Nephron (organoid): ENCODE measurements around the gene WDR93.

Experiments used
- H3K27ac Mint-ChIP-seq, 3 experiments: 2 replicates each; pipeline ENCODE4 v1.8.0; 2020; ENCODE audit warnings: mixed read lengths in 3 of 3, mild to moderate bottlenecking in 2 of 3, moderate library complexity in 1 of 3
- H3K27me3 Mint-ChIP-seq: 2 replicates; pipeline ENCODE4 v1.8.0; 2021; ENCODE audit warnings: low read depth, mild to moderate bottlenecking, moderate library complexity, mixed read lengths
- H3K36me3 Mint-ChIP-seq: 2 replicates; pipeline ENCODE4 v1.8.0; 2020; ENCODE audit warnings: low read depth, mixed read lengths
- H3K4me1 Mint-ChIP-seq: 2 replicates; pipeline ENCODE4 v1.8.0; 2020; ENCODE audit warnings: mixed read lengths
- H3K4me3 Mint-ChIP-seq, 3 experiments: 2 replicates each; pipeline ENCODE4 v1.8.0; 2020; ENCODE audit warnings: mild to moderate bottlenecking in 3 of 3, mixed read lengths in 3 of 3, moderate library complexity in 2 of 3
- H3K9me3 Mint-ChIP-seq: 2 replicates; pipeline ENCODE4 v1.8.0; 2020; ENCODE audit warnings: mixed read lengths
- CTCF ChIP-seq, 3 experiments: fragments of 200-600 bp; sonication (generic); IDR thresholded peaks; one replicate each; pipeline ENCODE4 v1.5.0; 2021; ENCODE audit warnings: antibody characterized with exemption in 3 of 3; ENCODE audit not compliant: unreplicated experiment in 3 of 3

WDR93 gene

GRCh38 chr15:89751748-89752147 is 61.1 kb downstream of the WDR93 start:
- TF ChIP-seq CTCF (IDR thresholded peaks at IDR 0.05; ENCODE audit: unreplicated experiment in 3 of 3), result no peak
- Mint-ChIP-seq H3K4me1 (peaks cover 6% of the 10 kb centered on the region), H3K4me3 (peak overlapping the region; percentile 36 to 68 (median 38)), H3K36me3 (no peaks in the 10 kb centered on the region), H3K9me3 (no peaks in the 10 kb centered on the region), H3K27ac (no peak overlapping the region), H3K27me3 (peaks cover 23% of the 10 kb centered on the region)

GRCh38 chr15:89753855-89754254 is 63.2 kb downstream of the WDR93 start:
- Mint-ChIP-seq H3K4me3 (no peak overlapping the region), H3K27ac (no peak overlapping the region), H3K4me1 (peaks cover 4% of the 10 kb centered on the region), H3K9me3 (no peaks in the 10 kb centered on the region), H3K27me3 (peaks cover 23% of the 10 kb centered on the region), H3K36me3 (no peaks in the 10 kb centered on the region)
- TF ChIP-seq CTCF (IDR thresholded peaks at IDR 0.05; ENCODE audit: unreplicated experiment in 3 of 3), result no peak

- no peak for TF ChIP-seq CTCF (IDR thresholded peaks at IDR 0.05; ENCODE audit: unreplicated experiment in 3 of 3)
- Mint-ChIP-seq H3K4me3 (peak overlapping the region in 2 of 3 experiments; percentile 18), H3K36me3 (no peaks in the 10 kb centered on the region), H3K9me3 (no peaks in the 10 kb centered on the region), H3K27ac (no peak overlapping the region), H3K27me3 (peaks cover 23% of the 10 kb centered on the region), H3K4me1 (peaks cover 4% of the 10 kb centered on the region)
Measured at GRCh38 chr15:89754361-89755154, 63.9 kb downstream of the WDR93 start.

- Mint-ChIP-seq H3K4me3 (no peak overlapping the region), H3K36me3 (no peaks in the 10 kb centered on the region), H3K9me3 (no peaks in the 10 kb centered on the region), H3K4me1 (peaks cover 4% of the 10 kb centered on the region), H3K27ac (no peak overlapping the region), H3K27me3 (peaks cover 23% of the 10 kb centered on the region)
- TF ChIP-seq CTCF (IDR thresholded peaks at IDR 0.05; ENCODE audit: unreplicated experiment in 3 of 3), result no peak
Measured at GRCh38 chr15:89755701-89756100, 65.1 kb downstream of the WDR93 start.

GRCh38 chr15:89756897-89757296 is 66.3 kb downstream of the WDR93 start:
- H3K4me1 Mint-ChIP-seq, result peaks cover 4% of the 10 kb centered on the region
- no peak for TF ChIP-seq CTCF (IDR thresholded peaks at IDR 0.05; ENCODE audit: unreplicated experiment in 3 of 3)
- H3K36me3 Mint-ChIP-seq, result no peaks in the 10 kb centered on the region
- no peaks in the 10 kb centered on the region for H3K9me3 Mint-ChIP-seq
- no peak overlapping the region for H3K27ac Mint-ChIP-seq
- no peak overlapping the region for H3K4me3 Mint-ChIP-seq
- peaks cover 23% of the 10 kb centered on the region for H3K27me3 Mint-ChIP-seq

- H3K27me3 Mint-ChIP-seq, result peaks cover 13% of the 10 kb centered on the region
- H3K36me3 Mint-ChIP-seq, result no peaks in the 10 kb centered on the region
- H3K9me3 Mint-ChIP-seq, result no peaks in the 10 kb centered on the region
- no peak overlapping the region for H3K27ac Mint-ChIP-seq
- no peak for TF ChIP-seq CTCF (IDR thresholded peaks at IDR 0.05; ENCODE audit: unreplicated experiment in 3 of 3)
- peaks cover 4% of the 10 kb centered on the region for H3K4me1 Mint-ChIP-seq
- H3K4me3 Mint-ChIP-seq, result no peak overlapping the region
Measured at GRCh38 chr15:89758283-89758682, 67.7 kb downstream of the WDR93 start.
